GM18867 (cell line): ENCODE results near the gene TMEM174.
"Not testable (repeated sequence)": the region's sequence is repeated elsewhere in the genome, so short reads cannot be mapped to it uniquely, and the experiment has no call there.

Experiments used
- ATAC-seq: cut with Tn5 transposase; IDR thresholded peaks from one replicate; pipeline ENCODE4 v1.9.1; 2021; ENCODE audit warnings: mild to moderate bottlenecking, moderate library complexity; ENCODE audit not compliant: unreplicated experiment

The TMEM174 gene

DNA sequence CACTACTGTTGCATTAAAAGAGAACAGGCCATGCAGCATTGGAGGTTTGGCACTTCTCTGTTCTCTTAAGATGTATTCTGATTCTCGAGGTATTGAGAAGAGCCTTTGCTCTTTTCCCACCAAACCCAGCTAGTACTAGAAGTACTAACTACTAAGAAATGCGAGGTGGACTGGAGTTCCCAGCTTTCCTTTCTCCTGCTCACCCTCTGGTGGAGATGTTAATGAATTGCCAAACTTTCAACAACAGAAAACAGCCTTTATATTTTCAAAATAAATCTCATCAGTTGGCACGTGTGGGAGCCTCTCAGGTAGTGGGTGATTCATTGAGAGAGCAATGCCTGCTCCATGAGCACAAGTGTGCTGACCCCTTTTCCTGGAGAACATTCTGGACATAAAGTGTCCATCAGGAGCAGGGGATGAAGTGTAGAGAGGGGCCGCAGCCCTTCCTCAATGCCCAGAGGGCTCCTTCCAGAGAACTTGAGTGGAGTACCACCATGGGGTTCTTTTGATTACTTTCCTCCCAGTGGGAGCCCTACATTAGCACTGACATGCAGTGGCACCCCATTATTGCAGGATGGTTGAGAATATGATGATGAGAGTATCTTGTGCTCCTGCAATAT is 45.7 kb downstream of the TMEM174 start:
- no peak for ATAC-seq

DNA sequence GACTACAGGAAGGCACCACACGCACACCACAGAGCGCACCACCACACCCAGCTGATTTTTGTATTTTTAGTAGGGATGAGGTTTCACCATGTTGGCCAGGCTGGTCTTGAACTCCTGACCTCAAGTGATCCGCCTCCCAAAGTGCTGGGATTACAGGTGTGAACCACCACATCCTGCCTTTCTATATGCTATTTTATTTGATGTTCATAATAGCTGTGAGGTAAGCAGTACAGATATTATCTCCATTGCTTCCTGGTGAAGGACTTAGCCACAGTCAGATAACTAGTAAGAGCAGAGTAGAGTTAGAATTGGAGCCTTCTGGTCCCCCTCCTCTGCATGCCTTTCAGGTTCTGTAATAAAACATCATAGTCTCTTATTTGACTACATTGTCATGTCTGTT is 46.3 kb downstream of the TMEM174 start:
- ATAC-seq, result not testable (repeated sequence)

DNA sequence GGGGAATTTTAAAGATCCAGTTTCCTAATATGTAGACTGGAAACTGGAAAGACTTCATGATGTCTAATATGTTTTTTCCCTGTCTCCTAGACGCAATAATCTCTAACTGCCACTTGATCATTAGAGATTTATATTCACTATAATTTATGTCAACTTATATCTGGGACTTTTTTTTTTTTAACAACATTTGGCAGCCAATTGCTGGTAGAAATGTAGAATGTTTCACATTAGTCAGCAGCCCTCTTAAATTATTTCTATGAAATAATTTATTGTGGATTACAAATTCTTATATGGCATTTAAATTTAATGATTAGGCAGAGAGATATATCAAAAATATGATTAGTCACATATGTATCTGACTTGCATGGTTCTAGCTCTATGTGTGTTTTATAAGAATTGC is 48.2 kb downstream of the TMEM174 start:
- no peak for ATAC-seq

DNA sequence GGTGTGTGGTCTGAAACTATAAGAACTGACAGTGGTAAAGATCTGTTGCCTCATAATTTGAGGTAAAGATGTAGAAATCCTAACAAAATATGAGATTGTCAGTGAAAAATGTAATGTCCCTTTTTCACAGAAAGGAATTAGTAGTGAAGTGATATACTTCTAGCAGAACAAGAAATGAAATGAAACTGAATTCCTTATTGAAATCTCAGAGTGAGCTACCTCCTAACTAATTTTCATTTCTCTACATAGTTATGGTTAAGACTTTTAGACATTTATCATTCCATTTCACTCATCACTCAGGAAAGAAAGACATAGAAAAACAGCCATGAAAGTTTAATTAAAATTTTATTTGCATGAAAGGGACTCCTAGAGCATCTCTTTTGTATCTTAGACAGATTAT is 48.7 kb downstream of the TMEM174 start:
- ATAC-seq, result no peak

DNA sequence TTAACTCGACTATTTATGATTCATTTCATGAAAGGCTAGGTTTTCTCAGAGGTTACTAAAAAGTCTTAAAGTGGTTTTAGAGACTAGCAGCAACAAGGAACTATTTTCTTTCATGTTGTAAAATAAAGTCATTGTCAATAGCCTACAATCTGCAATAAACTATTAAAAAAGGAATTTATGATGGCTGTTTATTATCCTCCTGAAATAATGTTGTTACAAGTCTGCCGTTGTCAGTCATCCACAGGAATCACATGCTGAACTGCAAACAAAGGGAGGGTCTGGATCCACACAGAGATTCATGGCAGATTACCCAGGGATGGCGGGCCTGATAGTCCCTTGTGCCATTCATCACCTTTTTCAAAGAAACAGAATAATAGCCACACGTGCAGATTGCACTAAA is 49.2 kb downstream of the TMEM174 start:
- no peak for ATAC-seq
